GM12892 (cell line): ENCODE data around the gene CIPC.

Source experiments
- DNase-seq: peaks from one replicate; pipeline ENCODE4 v3.0.0; 2011; ENCODE audit not compliant: insufficient read length
- FAIRE-seq: peaks from 2 replicates; lab custom pipeline; 2011; peaks lifted over from hg19 to GRCh38; lab: Jason Lieb, UNC
- POLR2A ChIP-seq: IDR thresholded peaks from 2 replicates; pipeline ENCODE4 v1.6.1; 2011; ENCODE audit warnings: low read depth, low read length, control low read depth
- POLR2AphosphoS5 ChIP-seq: IDR thresholded peaks from 2 replicates; pipeline ENCODE4 v1.6.1; 2011; ENCODE audit warnings: low read depth, low read length, control low read depth
- TAF1 ChIP-seq: IDR thresholded peaks from 2 replicates; pipeline ENCODE4 v1.6.1; 2011; ENCODE audit warnings: low read depth, mild to moderate bottlenecking, control low read depth, low read length, borderline replicate concordance

Gene CIPC

GRCh38 chr14:77094672-77095284, 3.3 kb upstream of the CIPC start:
- TF ChIP-seq TAF1 (no peak), POLR2A (no peak), POLR2AphosphoS5 (no peak)
- DNase-seq (peak; percentile 29), FAIRE-seq (peak; percentile 73)

GRCh38 chr14:77097006-77097699, 905 bp upstream of the CIPC start:
- DNase-seq = no peak
- FAIRE-seq = no peak
- no peak for TF ChIP-seq TAF1
- no peak for TF ChIP-seq POLR2A
- TF ChIP-seq POLR2AphosphoS5 = no peak

DNA sequence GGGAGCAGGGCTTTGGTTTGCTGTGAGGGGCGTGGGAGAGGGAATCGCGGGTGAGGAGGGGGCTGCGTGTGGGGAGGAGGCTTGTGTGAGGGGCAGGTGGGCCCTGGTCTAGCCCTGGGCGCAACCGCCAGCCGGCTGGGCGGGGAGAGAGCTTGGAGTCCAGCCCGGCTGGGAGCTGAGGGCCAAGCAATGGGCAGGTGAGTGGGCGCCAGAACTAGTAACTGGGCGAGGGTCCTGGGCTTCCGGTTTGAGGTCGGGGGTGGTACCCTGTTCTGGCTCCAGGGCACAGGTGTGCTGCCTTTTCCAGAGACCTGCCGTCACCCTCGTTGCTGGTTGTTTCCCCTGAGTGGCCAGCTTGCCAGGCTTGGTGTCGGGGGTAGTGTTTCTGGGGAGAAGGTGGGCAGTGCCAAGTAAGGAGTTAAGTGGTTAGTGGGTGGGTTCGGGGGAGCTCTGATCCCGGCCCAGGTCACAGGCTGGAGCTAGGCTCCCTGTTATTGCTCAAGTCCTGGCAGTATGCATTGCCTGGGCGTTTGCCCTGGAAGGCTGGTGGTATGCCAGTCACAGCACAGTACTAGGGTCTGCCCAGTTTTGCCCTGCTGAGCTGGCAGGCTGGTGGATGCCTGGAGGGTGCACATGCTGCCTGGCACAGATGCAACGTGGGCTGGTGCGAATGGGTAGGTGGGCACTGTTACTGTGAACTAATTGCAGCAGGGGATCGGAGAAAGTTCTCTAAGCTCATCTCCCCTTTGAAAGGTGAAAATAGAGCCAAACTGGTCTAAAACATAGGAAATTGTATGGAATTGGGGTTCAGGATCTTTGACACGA, 683 bp downstream of the CIPC start:
- FAIRE-seq (no peak), DNase-seq (no peak)
- TF ChIP-seq POLR2AphosphoS5 (no peak), POLR2A (no peak; the same call in 1 of the 2 replicates), TAF1 (no peak)

DNA sequence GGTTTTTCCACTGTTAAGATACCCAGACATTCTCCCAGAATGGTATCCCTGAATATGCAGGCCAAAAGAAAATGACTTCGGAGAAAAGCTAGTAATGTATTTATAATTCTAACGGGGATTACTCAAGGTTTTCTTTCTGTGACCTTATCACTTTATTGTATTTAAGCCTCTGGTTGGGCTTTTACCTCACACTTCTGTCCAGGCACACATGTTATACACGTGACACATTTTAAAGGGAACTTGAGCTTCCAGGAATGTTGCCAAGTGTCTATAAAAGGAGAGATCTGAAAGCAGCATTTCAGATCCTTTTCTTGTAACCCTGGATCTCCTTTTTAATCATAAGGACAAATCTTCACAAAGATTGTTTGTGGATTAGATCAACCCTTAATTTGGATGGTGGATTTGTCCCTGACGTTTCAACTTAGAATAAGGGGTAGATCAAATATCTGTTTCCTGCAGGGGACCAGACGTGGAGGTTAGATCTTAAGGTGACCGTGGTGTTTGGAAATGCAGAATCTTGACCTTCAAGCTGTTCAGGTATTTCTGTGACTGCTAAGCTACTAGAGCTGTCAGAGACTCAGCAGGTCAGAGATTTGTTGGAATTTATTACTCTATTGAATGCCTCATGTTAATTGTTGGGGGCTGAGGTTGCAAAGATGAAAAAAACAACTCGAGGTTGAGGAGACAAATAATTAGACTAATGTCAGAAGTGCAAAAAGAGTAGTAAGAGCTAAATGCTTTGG, 1.5 kb downstream of the CIPC start:
- FAIRE-seq (no peak), DNase-seq (no peak)
- TF ChIP-seq TAF1 = no peak
- TF ChIP-seq POLR2AphosphoS5 = no peak
- TF ChIP-seq POLR2A = no peak

DNA sequence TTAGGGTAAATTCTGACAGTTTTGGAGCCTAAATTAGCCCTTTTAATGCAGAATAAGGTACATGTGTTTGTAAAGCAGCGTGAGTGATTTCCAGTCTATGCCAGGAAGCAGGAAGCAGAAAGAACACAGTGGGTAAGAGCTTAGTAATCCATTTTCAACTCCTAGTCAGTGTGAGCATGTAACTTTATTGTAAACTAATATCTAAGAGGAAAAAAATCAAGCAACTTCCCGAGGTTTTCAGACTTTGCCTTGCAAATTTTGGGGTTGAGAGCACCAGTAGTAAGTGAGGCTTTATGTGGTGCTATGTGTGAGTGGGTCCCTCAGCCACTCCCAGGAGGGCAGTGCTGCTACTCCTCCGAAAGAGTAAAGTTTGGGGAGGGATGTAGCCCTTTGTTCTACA, 2.9 kb downstream of the CIPC start:
- DNase-seq (no peak), FAIRE-seq (no peak)
- TF ChIP-seq POLR2A (no peak), TAF1 (no peak), POLR2AphosphoS5 (no peak)

DNA sequence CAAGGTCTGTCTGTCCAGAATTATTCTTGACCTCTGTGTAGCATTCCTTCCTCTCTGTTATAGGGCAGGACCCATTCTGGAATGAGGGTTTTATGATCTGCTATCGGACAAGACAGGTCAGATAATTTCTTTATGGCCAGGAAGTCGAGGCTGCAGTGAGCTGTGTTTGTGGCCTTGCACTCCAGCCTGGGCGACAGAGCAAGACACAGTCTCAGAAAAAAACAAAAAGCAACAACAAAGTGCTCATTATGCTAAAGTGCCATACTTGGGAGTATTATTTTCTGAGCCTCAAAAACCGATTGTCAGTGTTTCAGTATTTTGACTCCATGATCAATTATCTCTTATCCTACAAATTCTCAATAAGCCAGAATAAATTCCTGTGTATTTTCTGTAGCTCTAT, 4.1 kb downstream of the CIPC start:
- DNase-seq (no peak), FAIRE-seq (no peak)
- TF ChIP-seq POLR2A (no peak), POLR2AphosphoS5 (no peak), TAF1 (no peak)

- FAIRE-seq (no peak), DNase-seq (no peak)
- TF ChIP-seq POLR2AphosphoS5 = no peak
Observed at GRCh38 chr14:77103475-77103874, 5.4 kb downstream of the CIPC start.

DNA sequence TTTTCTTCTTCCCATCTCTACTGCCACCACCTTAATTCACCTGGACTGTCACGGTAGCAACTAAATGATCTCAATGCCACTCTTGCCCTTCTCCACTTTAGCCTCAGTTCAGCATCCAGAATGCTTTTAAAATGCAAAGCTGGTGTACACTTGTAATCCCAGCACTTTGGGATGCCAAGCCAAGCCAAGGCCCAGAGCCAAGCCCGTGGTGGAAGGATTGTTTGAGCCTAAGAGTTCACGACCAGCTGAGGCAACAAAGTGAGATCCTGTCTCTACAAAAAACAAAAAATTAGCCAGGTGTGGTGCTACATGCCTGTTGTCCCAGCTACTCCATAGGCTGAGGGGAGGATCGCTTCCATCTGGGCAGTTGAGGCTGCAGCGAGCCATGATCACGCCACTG, 5.9 kb downstream of the CIPC start:
- DNase-seq (no peak), FAIRE-seq (no peak)
- TF ChIP-seq TAF1 = no peak
- TF ChIP-seq POLR2AphosphoS5 = no peak
- TF ChIP-seq POLR2A = no peak

GRCh38 chr14:77104393-77104792, 6.3 kb downstream of the CIPC start:
- DNase-seq (no peak), FAIRE-seq (no peak)
- no peak for TF ChIP-seq POLR2AphosphoS5
- TF ChIP-seq TAF1 = no peak
- TF ChIP-seq POLR2A = no peak

DNA sequence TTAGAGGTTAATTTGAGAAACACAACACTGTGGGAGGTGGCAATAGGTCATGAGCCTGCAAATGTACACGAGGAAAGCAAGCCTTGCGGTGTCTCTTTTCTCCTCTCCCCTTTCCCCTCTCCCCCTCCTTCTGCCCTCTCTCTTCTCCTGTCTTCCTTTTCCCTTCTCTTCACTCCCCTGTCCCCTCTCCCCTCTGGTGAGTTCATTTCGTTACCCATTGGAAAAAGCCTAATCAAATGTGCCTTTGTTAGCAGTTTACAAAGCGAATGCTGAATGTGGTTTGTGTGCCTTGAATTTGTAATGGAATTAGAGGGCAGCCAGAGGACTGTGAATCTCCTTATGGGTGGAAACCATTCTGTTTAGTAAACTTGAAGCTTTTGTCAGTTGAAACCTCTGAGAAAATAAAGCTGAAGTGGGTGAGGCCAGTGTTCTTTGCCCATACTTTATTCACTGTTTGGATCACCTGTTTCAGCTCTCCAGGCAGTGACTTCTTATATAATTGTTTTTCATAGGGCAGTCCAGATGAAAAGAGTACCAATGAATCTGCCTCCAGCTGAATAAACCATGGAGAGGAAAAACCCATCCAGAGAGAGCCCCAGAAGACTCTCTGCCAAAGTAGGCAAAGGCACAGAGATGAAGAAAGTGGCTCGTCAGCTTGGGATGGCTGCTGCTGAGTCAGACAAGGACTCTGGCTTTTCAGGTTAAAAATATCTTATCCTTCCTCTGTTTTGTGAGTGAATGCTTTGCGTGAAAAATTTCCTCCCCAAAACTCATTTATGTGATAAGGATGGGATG, 7.3 kb downstream of the CIPC start:
- FAIRE-seq = no peak
- TF ChIP-seq POLR2AphosphoS5 (no peak), POLR2A (no peak), TAF1 (no peak)
- DNase-seq = no peak
